Measurements from ENCODE around the gene PPP4C. TPM values are rescaled to one million over a fixed set of nuclear protein-coding genes. Genes with fewer than 3 reads are reported as not detected.

The PPP4C gene
- total and polyA plus RNA-seq, 12 donors, result 39.2 to 136 (median 80.8) TPM

GRCh38 chr16:30131869-30132475, 56.2 kb downstream of the PPP4C start:
- Histone ChIP-seq H3K27me3 (no peaks in the 10 kb centered on the region), H3K9me3 (replicated peaks in 1 of 3) (no peaks in the 10 kb centered on the region), H3K4me3 (no peak overlapping the region), H3K27ac (no peak overlapping the region), H3K36me3 (replicated peaks in 1 of 2) (no peaks in the 10 kb centered on the region), H3K4me1 (replicated peaks in 1 of 2) (no peaks in the 10 kb centered on the region)
- intact Hi-C loops (cut with DNase I), result loop anchor here in 1 of 2 donors (5.0 kb wide), 1 partner anchor 35 kb away; the partner anchor contains the start of gene YPEL3
- no peak for DNase-seq
- WGBS, 4 donors, result 67 to 83% (median 78%) methylated on average over 3 to 4 of the region's 4 CpGs
- no peak for TF ChIP-seq POLR2A (IDR thresholded peaks at IDR 0.05)
- TF ChIP-seq, protein P1, sequence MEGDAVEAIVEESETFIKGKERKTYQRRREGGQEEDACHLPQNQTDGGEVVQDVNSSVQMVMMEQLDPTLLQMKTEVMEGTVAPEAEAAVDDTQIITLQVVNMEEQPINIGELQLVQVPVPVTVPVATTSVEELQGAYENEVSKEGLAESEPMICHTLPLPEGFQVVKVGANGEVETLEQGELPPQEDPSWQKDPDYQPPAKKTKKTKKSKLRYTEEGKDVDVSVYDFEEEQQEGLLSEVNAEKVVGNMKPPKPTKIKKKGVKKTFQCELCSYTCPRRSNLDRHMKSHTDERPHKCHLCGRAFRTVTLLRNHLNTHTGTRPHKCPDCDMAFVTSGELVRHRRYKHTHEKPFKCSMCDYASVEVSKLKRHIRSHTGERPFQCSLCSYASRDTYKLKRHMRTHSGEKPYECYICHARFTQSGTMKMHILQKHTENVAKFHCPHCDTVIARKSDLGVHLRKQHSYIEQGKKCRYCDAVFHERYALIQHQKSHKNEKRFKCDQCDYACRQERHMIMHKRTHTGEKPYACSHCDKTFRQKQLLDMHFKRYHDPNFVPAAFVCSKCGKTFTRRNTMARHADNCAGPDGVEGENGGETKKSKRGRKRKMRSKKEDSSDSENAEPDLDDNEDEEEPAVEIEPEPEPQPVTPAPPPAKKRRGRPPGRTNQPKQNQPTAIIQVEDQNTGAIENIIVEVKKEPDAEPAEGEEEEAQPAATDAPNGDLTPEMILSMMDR (IDR thresholded peaks at IDR 0.05), result no peak

- Histone ChIP-seq H3K27ac (no peak overlapping the region), H3K4me1 (replicated peaks in 1 of 2) (no peaks in the 10 kb centered on the region), H3K4me3 (no peak overlapping the region), H3K36me3 (replicated peaks in 1 of 2) (no peaks in the 10 kb centered on the region), H3K27me3 (no peaks in the 10 kb centered on the region), H3K9me3 (replicated peaks in 1 of 3) (no peaks in the 10 kb centered on the region)
- no peak for TF ChIP-seq POLR2A (IDR thresholded peaks at IDR 0.05)
- TF ChIP-seq, protein P1 (IDR thresholded peaks at IDR 0.05), result no peak
- DNase-seq, result no peak
- intact Hi-C loops (cut with DNase I), result loop anchor here in 1 of 2 donors (5.0 kb wide), 1 partner anchor 35 kb away; the partner anchor contains the start of gene YPEL3
- 41 to 61% (median 51%) methylated on average over 3 of the region's 3 CpGs for WGBS, 4 donors
These were observed 56.8 kb downstream of the PPP4C start for GRCh38 chr16:30132591-30132990.

Other genes with a start within 250 kb of the PPP4C start
- gene CDIPT, start 212.8 kb upstream of the PPP4C start, total RNA-seq, result 100 to 1,000 TPM in 7 of 9 donors, 10 to 100 TPM in 2; 84.7 to 203 (median 150) TPM
- gene CDIPT, start 212.8 kb upstream of the PPP4C start, polyA plus RNA-seq, result 10 to 100 TPM; 44.9 to 89.0 (median 74.5) TPM
- gene SEZ6L2, start 176.4 kb upstream of the PPP4C start, total RNA-seq, result 100 to 1,000 TPM in 1 of 9 donors, 10 to 100 TPM in 7, 1 to 10 TPM in 1; 7.5 to 302 (median 44.4) TPM
- 10 to 100 TPM; 14.5 to 20.1 (median 20.1) TPM for gene SEZ6L2, start 176.4 kb upstream of the PPP4C start, polyA plus RNA-seq
- 1 to 10 TPM in 7 of 9 donors, under 1 TPM in 2; 0.34 to 9.3 (median 4.4) TPM for gene ASPHD1, start 175.5 kb upstream of the PPP4C start, total RNA-seq
- 10 to 100 TPM in 1 of 3 donors, 1 to 10 TPM in 2; 2.4 to 15.8 (median 7.2) TPM for gene ASPHD1, start 175.5 kb upstream of the PPP4C start, polyA plus RNA-seq
- 10 to 100 TPM in 8 of 9 donors, 1 to 10 TPM in 1; 6.2 to 39.4 (median 20.6) TPM for gene KCTD13, start 149.8 kb upstream of the PPP4C start, total RNA-seq
- gene KCTD13, start 149.8 kb upstream of the PPP4C start, polyA plus RNA-seq, result 10 to 100 TPM; 13.2 to 37.1 (median 33.3) TPM
- 100 to 1,000 TPM; 113 to 300 (median 190) TPM for gene TMEM219, start 113.9 kb upstream of the PPP4C start, total RNA-seq
- gene TMEM219, start 113.9 kb upstream of the PPP4C start, polyA plus RNA-seq, result 100 to 1,000 TPM; 100 to 278 (median 272) TPM
- gene TAOK2, start 102.1 kb upstream of the PPP4C start, total RNA-seq, result 10 to 100 TPM; 40.0 to 95.0 (median 73.4) TPM
- gene TAOK2, start 102.1 kb upstream of the PPP4C start, polyA plus RNA-seq, result 100 to 1,000 TPM in 1 of 3 donors, 10 to 100 TPM in 2; 36.6 to 135 (median 51.0) TPM
- 10 to 100 TPM; 11.0 to 35.0 (median 18.7) TPM for gene HIRIP3, start 80.4 kb upstream of the PPP4C start, total RNA-seq
- gene HIRIP3, start 80.4 kb upstream of the PPP4C start, polyA plus RNA-seq, result 10 to 100 TPM; 12.6 to 24.9 (median 20.2) TPM
- 100 to 1,000 TPM in 2 of 9 donors, 10 to 100 TPM in 7; 31.8 to 120 (median 71.2) TPM for gene INO80E, start 79.8 kb upstream of the PPP4C start, total RNA-seq
- 100 to 1,000 TPM in 2 of 3 donors, 10 to 100 TPM in 1; 42.8 to 362 (median 103) TPM for gene INO80E, start 79.8 kb upstream of the PPP4C start, polyA plus RNA-seq
- 10 to 100 TPM in 1 of 9 donors, 1 to 10 TPM in 5, under 1 TPM in 2, not detected in 1; 0.35 to 14.8 (median 2.8) TPM for gene DOC2A, start 65.0 kb upstream of the PPP4C start, total RNA-seq
- 10 to 100 TPM in 1 of 3 donors, 1 to 10 TPM in 1, under 1 TPM in 1; 0.60 to 33.0 (median 9.5) TPM for gene DOC2A, start 65.0 kb upstream of the PPP4C start, polyA plus RNA-seq
- gene C16orf92, start 52.8 kb upstream of the PPP4C start, total RNA-seq, result not detected
- not detected for gene C16orf92, start 52.8 kb upstream of the PPP4C start, polyA plus RNA-seq
- gene TLCD3B, start 44.7 kb upstream of the PPP4C start, total RNA-seq, result 1 to 10 TPM in 2 of 9 donors, under 1 TPM in 4, not detected in 3; 0.11 to 3.1 (median 0.61) TPM
- gene TLCD3B, start 44.7 kb upstream of the PPP4C start, polyA plus RNA-seq, result 10 to 100 TPM in 1 of 3 donors, 1 to 10 TPM in 1, under 1 TPM in 1; 0.40 to 10.6 (median 1.8) TPM
- 1,000 to 10,000 TPM in 8 of 9 donors, 100 to 1,000 TPM in 1; 691 to 1,930 (median 1,545) TPM for gene ALDOA, start 10.2 kb upstream of the PPP4C start, total RNA-seq
- 1,000 to 10,000 TPM in 1 of 3 donors, 100 to 1,000 TPM in 2; 623 to 1,215 (median 899) TPM for gene ALDOA, start 10.2 kb upstream of the PPP4C start, polyA plus RNA-seq
- 1 to 10 TPM in 8 of 9 donors, under 1 TPM in 1; 0.44 to 3.4 (median 2.0) TPM for gene TBX6, start 15.9 kb downstream of the PPP4C start, total RNA-seq
- gene TBX6, start 15.9 kb downstream of the PPP4C start, polyA plus RNA-seq, result 1 to 10 TPM in 2 of 3 donors, under 1 TPM in 1; 0.22 to 5.1 (median 1.9) TPM
- 100 to 1,000 TPM in 4 of 9 donors, 10 to 100 TPM in 5; 18.9 to 210 (median 85.1) TPM for gene YPEL3, start 20.2 kb downstream of the PPP4C start, total RNA-seq
- gene YPEL3, start 20.2 kb downstream of the PPP4C start, polyA plus RNA-seq, result 100 to 1,000 TPM in 2 of 3 donors, 10 to 100 TPM in 1; 14.6 to 454 (median 310) TPM
- 1 to 10 TPM in 6 of 9 donors, under 1 TPM in 2, not detected in 1; 0.78 to 9.0 (median 2.6) TPM for gene GDPD3, start 37.5 kb downstream of the PPP4C start, total RNA-seq
- gene GDPD3, start 37.5 kb downstream of the PPP4C start, polyA plus RNA-seq, result 10 to 100 TPM in 1 of 3 donors, 1 to 10 TPM in 2; 1.0 to 17.6 (median 5.8) TPM
- gene MAPK3, start 47.2 kb downstream of the PPP4C start, total RNA-seq, result 100 to 1,000 TPM in 4 of 9 donors, 10 to 100 TPM in 5; 31.4 to 129 (median 99.9) TPM
- gene MAPK3, start 47.2 kb downstream of the PPP4C start, polyA plus RNA-seq, result 100 to 1,000 TPM in 1 of 3 donors, 10 to 100 TPM in 2; 53.2 to 133 (median 66.0) TPM
- gene CORO1A, start 107.6 kb downstream of the PPP4C start, total RNA-seq, result 10 to 100 TPM in 8 of 9 donors, 1 to 10 TPM in 1; 3.3 to 69.1 (median 39.6) TPM
- 10 to 100 TPM in 2 of 3 donors, 1 to 10 TPM in 1; 4.1 to 87.7 (median 56.2) TPM for gene CORO1A, start 107.6 kb downstream of the PPP4C start, polyA plus RNA-seq
- gene BOLA2B, start 117.7 kb downstream of the PPP4C start, total RNA-seq, result 100 to 1,000 TPM in 6 of 9 donors, 10 to 100 TPM in 3; 55.1 to 449 (median 143) TPM
- 100 to 1,000 TPM in 2 of 3 donors, 10 to 100 TPM in 1; 96.4 to 329 (median 250) TPM for gene BOLA2B, start 117.7 kb downstream of the PPP4C start, polyA plus RNA-seq
- 10 to 100 TPM; 12.4 to 87.5 (median 40.3) TPM for gene SLX1A, start 117.9 kb downstream of the PPP4C start, total RNA-seq
- gene SLX1A, start 117.9 kb downstream of the PPP4C start, polyA plus RNA-seq, result 100 to 1,000 TPM in 2 of 3 donors, 1 to 10 TPM in 1; 7.9 to 195 (median 169) TPM
- 10 to 100 TPM in 6 of 9 donors, 1 to 10 TPM in 3; 4.3 to 15.8 (median 12.7) TPM for gene SULT1A3, start 123.3 kb downstream of the PPP4C start, total RNA-seq
- gene SULT1A3, start 123.3 kb downstream of the PPP4C start, polyA plus RNA-seq, result 100 to 1,000 TPM in 1 of 3 donors, 10 to 100 TPM in 1, 1 to 10 TPM in 1; 3.5 to 125 (median 58.7) TPM
- gene NPIPB13, start 172.5 kb downstream of the PPP4C start, total RNA-seq, result 10 to 100 TPM in 1 of 9 donors, 1 to 10 TPM in 6, under 1 TPM in 1, not detected in 1; 0.35 to 11.7 (median 2.7) TPM
- 10 to 100 TPM in 2 of 3 donors, under 1 TPM in 1; 0.49 to 17.1 (median 16.5) TPM for gene NPIPB13, start 172.5 kb downstream of the PPP4C start, polyA plus RNA-seq

All from adrenal gland (tissue), 12 donors.